GM23338 (cell line): Measurements from ENCODE around the gene RTEL1. TPM values are rescaled to one million over a fixed set of nuclear protein-coding genes. Genes with fewer than 3 reads are reported as not detected.

ENCODE experiments used
- ATAC-seq: fragments of 200-7000 bp; cut with Tn5 transposase; 3 replicates; pipeline ENCODE4 v1.9.1; 2020
- DNase-seq: peaks from one replicate; pipeline ENCODE4 v3.0.0-alpha.2; 2015; ENCODE audit warnings: low spot score
- H2AFZ ChIP-seq: fragments of 200-600 bp; sonication (generic); 2 replicates; pipeline ENCODE4 v1.8.0; 2016; ENCODE audit warnings: antibody characterized with exemption, mild to moderate bottlenecking, moderate library complexity
- H3F3A ChIP-seq: fragments of 200-600 bp; sonication (generic); replicated peaks from 2 replicates; pipeline ENCODE4 v1.8.0; 2017; ENCODE audit warnings: antibody characterized with exemption, mixed run types, low read depth
- H3K27ac ChIP-seq: fragments of 200-600 bp; sonication (generic); 2 replicates; pipeline ENCODE4 v1.6.1; 2016; ENCODE audit warnings: low read depth
- H3K27me3 ChIP-seq: fragments of 200-600 bp; sonication (generic); 2 replicates; pipeline ENCODE4 v1.8.0; 2016; ENCODE audit warnings: mild to moderate bottlenecking, mixed run types, moderate library complexity; ENCODE audit not compliant: insufficient read depth
- H3K36me3 ChIP-seq: fragments of 200-600 bp; sonication (generic); 2 replicates; pipeline ENCODE4 v1.8.0; 2016; ENCODE audit warnings: mild to moderate bottlenecking; ENCODE audit not compliant: insufficient read depth
- H3K4me1 ChIP-seq: fragments of 200-600 bp; sonication (generic); 2 replicates; pipeline ENCODE4 v1.8.0; 2016; ENCODE audit warnings: mild to moderate bottlenecking, moderate library complexity; ENCODE audit not compliant: insufficient read depth
- H3K4me2 ChIP-seq: fragments of 200-600 bp; sonication (generic); 2 replicates; pipeline ENCODE4 v1.7.1; 2017; ENCODE audit warnings: mixed run types
- H3K4me3 ChIP-seq: fragments of 200-600 bp; sonication (generic); 2 replicates; pipeline ENCODE4 v1.6.1; 2016; ENCODE audit warnings: mixed run types
- H3K79me2 ChIP-seq: fragments of 200-600 bp; sonication (generic); replicated peaks from 2 replicates; pipeline ENCODE4 v1.8.0; 2017; ENCODE audit warnings: mild to moderate bottlenecking; ENCODE audit not compliant: insufficient read depth
- H3K9me2 ChIP-seq: fragments of 200-600 bp; sonication (generic); 2 replicates; pipeline ENCODE4 v1.8.0; 2017; ENCODE audit not compliant: insufficient read depth
- H4K20me1 ChIP-seq: fragments of 200-600 bp; sonication (generic); replicated peaks from 2 replicates; pipeline ENCODE4 v1.8.0; 2017; ENCODE audit warnings: mild to moderate bottlenecking; ENCODE audit not compliant: insufficient read depth
- H3K27ac Mint-ChIP-seq: 2 replicates; pipeline ENCODE4 v1.8.0; 2020; ENCODE audit warnings: inconsistent platforms, mild to moderate bottlenecking, moderate library complexity, mixed read lengths
- H3K27me3 Mint-ChIP-seq: 3 replicates; pipeline ENCODE4 v1.8.0; 2022; ENCODE audit warnings: low read depth, mild to moderate bottlenecking, moderate library complexity, mixed read lengths, inconsistent platforms; ENCODE audit not compliant: insufficient read depth, poor library complexity
- H3K36me3 Mint-ChIP-seq: 3 replicates; pipeline ENCODE4 v1.8.0; 2021; ENCODE audit warnings: low read depth, mild to moderate bottlenecking, inconsistent platforms, moderate library complexity, mixed read lengths
- H3K4me1 Mint-ChIP-seq: 3 replicates; pipeline ENCODE4 v1.8.0; 2020; ENCODE audit warnings: mild to moderate bottlenecking, inconsistent platforms, mixed read lengths
- H3K4me3 Mint-ChIP-seq: 3 replicates; pipeline ENCODE4 v1.8.0; 2021; ENCODE audit warnings: moderate library complexity, mild to moderate bottlenecking, inconsistent platforms, mixed read lengths
- H3K9me3 Mint-ChIP-seq: 3 replicates; pipeline ENCODE4 v1.8.0; 2020; ENCODE audit warnings: moderate library complexity, mild to moderate bottlenecking, inconsistent platforms, mixed read lengths
- CREB1 ChIP-seq: fragments of 250-450 bp; sonication (Bioruptor Pico); IDR thresholded peaks from 2 replicates; pipeline ENCODE4 v1.5.0; 2020; ENCODE audit warnings: low read depth, mild to moderate bottlenecking, moderate library complexity
- EZH2 ChIP-seq: fragments of 200-600 bp; sonication (generic); IDR thresholded peaks from one replicate; pipeline ENCODE4 v1.8.0; 2017; ENCODE audit warnings: antibody characterized with exemption, mild to moderate bottlenecking, low read depth; ENCODE audit not compliant: unreplicated experiment
- EZH2phosphoT487 ChIP-seq: fragments of 200-600 bp; sonication (generic); IDR thresholded peaks from one replicate; pipeline ENCODE4 v1.8.1; 2018; ENCODE audit warnings: antibody characterized with exemption; ENCODE audit not compliant: unreplicated experiment
- JUNB ChIP-seq: IDR thresholded peaks from one replicate; pipeline ENCODE4 v1.6.1; 2016; ENCODE audit warnings: antibody characterized with exemption; ENCODE audit not compliant: unreplicated experiment
- NANOG ChIP-seq: IDR thresholded peaks from 2 replicates; pipeline ENCODE4 v1.6.1; 2016; ENCODE audit warnings: antibody characterized with exemption, borderline replicate concordance
- POLR2AphosphoS5 ChIP-seq: IDR thresholded peaks from 2 replicates; pipeline ENCODE4 v1.6.1; 2016; ENCODE audit warnings: antibody characterized with exemption, low read depth
- STAT1 ChIP-seq: IDR thresholded peaks from one replicate; pipeline ENCODE4 v1.6.1; 2016; ENCODE audit warnings: antibody characterized with exemption; ENCODE audit not compliant: unreplicated experiment
- ZNF114 ChIP-seq: fragments of 250-450 bp; sonication (Bioruptor Pico); IDR thresholded peaks from 2 replicates; pipeline ENCODE4 v1.5.0; 2020; ENCODE audit warnings: mild to moderate bottlenecking, moderate library complexity
- ZNF331 ChIP-seq: fragments of 250-450 bp; sonication (Bioruptor Pico); IDR thresholded peaks from 2 replicates; pipeline ENCODE4 v1.5.0; 2020; ENCODE audit warnings: low read depth, mild to moderate bottlenecking, moderate library complexity
- polyA plus RNA-seq: library from polyadenylated mRNA; unstranded; fragments of >200 nt; fragmentation: Nextera tagmentation; extraction: Ambion mirVana; gene quantifications from 2 replicates; pipeline ENCODE4 v1.2.1, GENCODE V29; 2016
- total RNA-seq: library from RNA; depleted of rRNA; stranded (reverse); fragments of >200 nt; shearing (Covaris generic); gene quantifications from 2 replicates; pipeline ENCODE4 v1.2.3, GENCODE V29; 2014
- TF ChIP-seq, protein P1 (sequence below): IDR thresholded peaks from 2 replicates; pipeline ENCODE4 v1.6.1; 2016; ENCODE audit warnings: antibody characterized with exemption
- TF ChIP-seq, protein P2 (sequence below): IDR thresholded peaks from one replicate; pipeline ENCODE4 v1.6.1; 2018; ENCODE audit warnings: antibody characterized with exemption; ENCODE audit not compliant: unreplicated experiment
- TF ChIP-seq, protein P3 (sequence below), 2 experiments: fragments of 200-600 bp in 1 of 2; sonication (generic) in 1 of 2; conservative IDR thresholded peaks; 2 replicates each; pipeline versions ENCODE4 v1.5.1 to v1.6.1; 2016 to 2017; ENCODE audit warnings: antibody characterized with exemption in 2 of 2, low read depth in 2 of 2, mild to moderate bottlenecking in 2 of 2, moderate library complexity in 1 of 2

RTEL1 gene
- total and polyA plus RNA-seq, 2 experiments from 2014 or later = 14.2 to 34.5 TPM

DNA sequence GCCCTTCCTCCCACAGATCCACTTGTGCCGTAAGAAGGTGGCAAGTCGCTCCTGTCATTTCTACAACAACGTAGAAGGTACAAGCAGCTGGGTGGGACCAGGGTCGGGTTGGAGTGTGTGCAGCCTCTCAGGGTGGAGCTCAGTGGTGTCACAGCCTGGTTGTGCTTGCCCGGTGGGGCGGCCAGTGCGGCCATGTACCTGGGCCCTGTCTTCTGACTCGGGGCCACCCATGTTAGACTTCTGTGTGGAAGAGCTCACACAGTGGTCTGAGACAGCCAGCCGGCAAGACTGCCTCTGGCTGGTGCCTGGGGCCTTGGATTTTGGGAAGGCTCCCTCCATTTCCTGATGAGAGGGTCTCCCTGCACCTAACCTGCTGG is 4.7 kb downstream of the RTEL1 start (continued):
- no peak for TF ChIP-seq ZNF114 (CRISPR knock-in tag)
- no peak for TF ChIP-seq POLR2AphosphoS5
- TF ChIP-seq EZH2 = no peak
- TF ChIP-seq, protein P1, sequence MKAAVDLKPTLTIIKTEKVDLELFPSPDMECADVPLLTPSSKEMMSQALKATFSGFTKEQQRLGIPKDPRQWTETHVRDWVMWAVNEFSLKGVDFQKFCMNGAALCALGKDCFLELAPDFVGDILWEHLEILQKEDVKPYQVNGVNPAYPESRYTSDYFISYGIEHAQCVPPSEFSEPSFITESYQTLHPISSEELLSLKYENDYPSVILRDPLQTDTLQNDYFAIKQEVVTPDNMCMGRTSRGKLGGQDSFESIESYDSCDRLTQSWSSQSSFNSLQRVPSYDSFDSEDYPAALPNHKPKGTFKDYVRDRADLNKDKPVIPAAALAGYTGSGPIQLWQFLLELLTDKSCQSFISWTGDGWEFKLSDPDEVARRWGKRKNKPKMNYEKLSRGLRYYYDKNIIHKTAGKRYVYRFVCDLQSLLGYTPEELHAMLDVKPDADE = no peak
- TF ChIP-seq, protein P2, sequence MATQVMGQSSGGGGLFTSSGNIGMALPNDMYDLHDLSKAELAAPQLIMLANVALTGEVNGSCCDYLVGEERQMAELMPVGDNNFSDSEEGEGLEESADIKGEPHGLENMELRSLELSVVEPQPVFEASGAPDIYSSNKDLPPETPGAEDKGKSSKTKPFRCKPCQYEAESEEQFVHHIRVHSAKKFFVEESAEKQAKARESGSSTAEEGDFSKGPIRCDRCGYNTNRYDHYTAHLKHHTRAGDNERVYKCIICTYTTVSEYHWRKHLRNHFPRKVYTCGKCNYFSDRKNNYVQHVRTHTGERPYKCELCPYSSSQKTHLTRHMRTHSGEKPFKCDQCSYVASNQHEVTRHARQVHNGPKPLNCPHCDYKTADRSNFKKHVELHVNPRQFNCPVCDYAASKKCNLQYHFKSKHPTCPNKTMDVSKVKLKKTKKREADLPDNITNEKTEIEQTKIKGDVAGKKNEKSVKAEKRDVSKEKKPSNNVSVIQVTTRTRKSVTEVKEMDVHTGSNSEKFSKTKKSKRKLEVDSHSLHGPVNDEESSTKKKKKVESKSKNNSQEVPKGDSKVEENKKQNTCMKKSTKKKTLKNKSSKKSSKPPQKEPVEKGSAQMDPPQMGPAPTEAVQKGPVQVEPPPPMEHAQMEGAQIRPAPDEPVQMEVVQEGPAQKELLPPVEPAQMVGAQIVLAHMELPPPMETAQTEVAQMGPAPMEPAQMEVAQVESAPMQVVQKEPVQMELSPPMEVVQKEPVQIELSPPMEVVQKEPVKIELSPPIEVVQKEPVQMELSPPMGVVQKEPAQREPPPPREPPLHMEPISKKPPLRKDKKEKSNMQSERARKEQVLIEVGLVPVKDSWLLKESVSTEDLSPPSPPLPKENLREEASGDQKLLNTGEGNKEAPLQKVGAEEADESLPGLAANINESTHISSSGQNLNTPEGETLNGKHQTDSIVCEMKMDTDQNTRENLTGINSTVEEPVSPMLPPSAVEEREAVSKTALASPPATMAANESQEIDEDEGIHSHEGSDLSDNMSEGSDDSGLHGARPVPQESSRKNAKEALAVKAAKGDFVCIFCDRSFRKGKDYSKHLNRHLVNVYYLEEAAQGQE = no peak

DNA sequence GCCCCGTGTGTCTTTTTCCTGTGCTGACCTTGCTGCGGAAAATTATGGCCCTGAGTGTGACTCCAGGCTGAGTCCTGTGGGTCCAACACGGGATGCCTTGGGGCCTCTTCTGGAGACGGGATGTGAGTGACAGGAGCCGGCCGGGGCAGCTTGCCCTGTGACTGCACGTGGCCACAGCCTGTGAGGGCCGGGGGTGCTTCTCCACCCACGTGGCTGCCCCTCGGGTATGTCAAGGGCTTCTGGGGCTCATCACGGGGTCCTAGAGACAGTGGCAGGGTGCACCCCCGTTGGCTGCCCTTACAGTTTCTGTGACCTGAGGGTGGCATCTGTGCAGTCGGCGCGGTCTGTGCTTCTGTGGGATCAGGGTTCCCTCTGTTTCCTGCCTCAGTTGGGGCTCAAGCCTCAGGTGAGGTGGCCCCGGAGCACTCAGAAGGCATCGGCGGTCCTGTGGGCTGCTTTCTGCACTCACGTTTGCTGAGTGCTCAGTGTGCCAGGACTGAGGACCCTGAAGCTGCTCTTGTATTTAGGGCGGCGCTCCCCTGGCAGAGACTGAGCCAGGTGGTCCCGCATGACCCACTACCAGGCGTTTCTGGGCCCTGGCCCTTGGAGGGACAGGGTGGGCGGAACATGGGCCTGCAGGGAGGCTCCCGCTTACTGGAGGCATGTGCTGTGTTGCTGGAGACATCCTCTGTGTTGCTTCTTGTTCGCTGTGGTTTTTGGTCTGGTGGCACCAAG is 5.4 kb downstream of the RTEL1 start:
- Mint-ChIP-seq H3K36me3 (peaks cover 55% of the 10 kb centered on the region), H3K27me3 (peaks cover 9% of the 10 kb centered on the region), H3K9me3 (no peaks in the 10 kb centered on the region), H3K4me1 (peaks cover 14% of the 10 kb centered on the region), H3K4me3 (no peak overlapping the region), H3K27ac (no peak overlapping the region)
- Histone ChIP-seq H3K9me2 (no peaks in the 10 kb centered on the region), H3K4me3 (no peak overlapping the region), H3K27ac (no peak overlapping the region), H3K79me2 (peaks cover 8% of the 10 kb centered on the region), H3F3A (peaks cover 4% of the 10 kb centered on the region; the same call in 1 of the 2 replicates), H4K20me1 (no peaks in the 10 kb centered on the region; the same call in 1 of the 2 replicates), H3K4me1 (0 out of 2 replicates have a peak, but pooled peaks cover 7% of the 10 kb centered on the region), H3K27me3 (no peaks in the 10 kb centered on the region), H2AFZ (no peak overlapping the region), H3K36me3 (no peaks in the 10 kb centered on the region), H3K4me2 (no peak overlapping the region)
- ATAC-seq = no peak
- DNase-seq = no peak
- TF ChIP-seq, protein P2 = no peak
- no peak for TF ChIP-seq POLR2AphosphoS5
- TF ChIP-seq, protein P1 = no peak
- no peak for TF ChIP-seq NANOG
- no peak for TF ChIP-seq ZNF114 (CRISPR knock-in tag)
- no peak for TF ChIP-seq JUNB
- no peak for TF ChIP-seq STAT1
- TF ChIP-seq ZNF331 (CRISPR knock-in tag) = no peak
- no peak for TF ChIP-seq EZH2phosphoT487
- TF ChIP-seq CREB1 (CRISPR knock-in tag) = no peak
- TF ChIP-seq, protein P3, sequence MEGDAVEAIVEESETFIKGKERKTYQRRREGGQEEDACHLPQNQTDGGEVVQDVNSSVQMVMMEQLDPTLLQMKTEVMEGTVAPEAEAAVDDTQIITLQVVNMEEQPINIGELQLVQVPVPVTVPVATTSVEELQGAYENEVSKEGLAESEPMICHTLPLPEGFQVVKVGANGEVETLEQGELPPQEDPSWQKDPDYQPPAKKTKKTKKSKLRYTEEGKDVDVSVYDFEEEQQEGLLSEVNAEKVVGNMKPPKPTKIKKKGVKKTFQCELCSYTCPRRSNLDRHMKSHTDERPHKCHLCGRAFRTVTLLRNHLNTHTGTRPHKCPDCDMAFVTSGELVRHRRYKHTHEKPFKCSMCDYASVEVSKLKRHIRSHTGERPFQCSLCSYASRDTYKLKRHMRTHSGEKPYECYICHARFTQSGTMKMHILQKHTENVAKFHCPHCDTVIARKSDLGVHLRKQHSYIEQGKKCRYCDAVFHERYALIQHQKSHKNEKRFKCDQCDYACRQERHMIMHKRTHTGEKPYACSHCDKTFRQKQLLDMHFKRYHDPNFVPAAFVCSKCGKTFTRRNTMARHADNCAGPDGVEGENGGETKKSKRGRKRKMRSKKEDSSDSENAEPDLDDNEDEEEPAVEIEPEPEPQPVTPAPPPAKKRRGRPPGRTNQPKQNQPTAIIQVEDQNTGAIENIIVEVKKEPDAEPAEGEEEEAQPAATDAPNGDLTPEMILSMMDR (conservative IDR thresholded peaks at IDR 0.05; ENCODE audit: low read depth in 2 of 2) = no peak
- no peak for TF ChIP-seq EZH2
